GM18520 (cell line): Measurements from ENCODE around the gene SNX33.
A peak's percentile ranks its signal among the peaks of the same experiment; 100 is the strongest.
"Not testable (repeated sequence)": the region's sequence is repeated elsewhere in the genome, so short reads cannot be mapped to it uniquely, and the experiment has no call there.

Experiments used
- ATAC-seq: cut with Tn5 transposase; IDR thresholded peaks from one replicate; pipeline ENCODE4 v1.9.1; 2021; ENCODE audit not compliant: unreplicated experiment

SNX33 gene

DNA sequence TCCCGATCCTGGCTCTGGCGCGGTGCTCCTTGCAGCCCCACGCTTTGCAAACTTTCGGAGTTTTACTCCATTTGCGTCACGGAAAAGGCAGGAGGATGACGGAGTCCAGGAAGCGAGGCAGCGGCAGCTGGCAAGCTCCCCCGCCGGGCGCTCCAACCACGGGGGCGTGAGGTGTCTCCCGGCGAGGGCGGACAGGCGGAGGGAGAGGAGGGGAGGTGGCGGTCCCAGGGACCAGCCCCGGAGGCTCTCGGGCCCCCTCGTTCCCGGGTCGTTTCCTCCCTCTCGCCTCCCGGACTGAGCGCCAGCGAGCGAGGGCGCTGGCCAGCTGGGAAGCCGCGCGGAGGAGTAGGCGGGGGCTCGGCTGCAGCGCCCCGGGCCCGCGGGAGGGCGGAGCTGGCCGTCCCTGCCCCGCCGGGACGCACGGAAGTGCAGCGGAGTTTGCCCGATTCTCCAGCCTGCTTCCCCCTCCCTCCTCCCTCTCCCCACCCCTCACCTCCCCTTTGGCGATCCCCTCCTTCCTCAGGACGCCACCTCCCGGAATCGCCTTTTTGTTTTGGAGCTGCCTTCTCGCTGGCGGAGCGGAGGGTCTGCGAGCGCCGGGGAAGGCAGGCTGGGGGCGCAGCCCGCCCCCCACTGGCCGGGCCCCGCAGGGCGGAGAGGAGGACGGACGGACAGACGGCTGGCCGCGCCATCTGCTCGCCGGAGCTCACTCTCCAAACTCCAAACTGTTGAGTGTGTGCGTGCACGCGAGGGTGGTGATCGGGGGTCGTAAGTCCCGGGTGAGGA is at the start of gene SNX33:
TSS of gene SNX33 (plus strand) at position 543 of the 786 bp plus-strand sequence. CDS start 1,191 bp downstream, outside the sequence.
- ATAC-seq = no peak

DNA sequence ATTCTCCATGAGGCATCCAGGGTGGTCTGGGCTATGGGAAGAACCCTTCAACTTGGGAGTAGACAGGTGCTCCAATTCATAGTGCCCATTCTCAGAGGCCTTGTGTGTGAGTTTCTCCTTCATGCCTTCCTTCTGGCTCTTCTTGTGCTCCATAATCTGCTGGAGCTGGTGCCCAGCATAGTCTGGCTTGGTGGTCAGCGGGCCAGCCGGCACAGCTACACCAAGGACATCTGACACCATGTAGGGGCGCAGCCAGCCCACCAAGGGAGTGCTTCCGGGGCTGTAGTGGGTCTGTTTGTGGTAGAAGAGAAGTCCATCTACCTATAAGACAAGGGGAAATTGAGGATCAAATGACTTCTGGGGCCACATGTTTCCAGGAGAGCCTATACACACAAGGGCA is 49.4 kb upstream of the SNX33 start:
- no peak for ATAC-seq

DNA sequence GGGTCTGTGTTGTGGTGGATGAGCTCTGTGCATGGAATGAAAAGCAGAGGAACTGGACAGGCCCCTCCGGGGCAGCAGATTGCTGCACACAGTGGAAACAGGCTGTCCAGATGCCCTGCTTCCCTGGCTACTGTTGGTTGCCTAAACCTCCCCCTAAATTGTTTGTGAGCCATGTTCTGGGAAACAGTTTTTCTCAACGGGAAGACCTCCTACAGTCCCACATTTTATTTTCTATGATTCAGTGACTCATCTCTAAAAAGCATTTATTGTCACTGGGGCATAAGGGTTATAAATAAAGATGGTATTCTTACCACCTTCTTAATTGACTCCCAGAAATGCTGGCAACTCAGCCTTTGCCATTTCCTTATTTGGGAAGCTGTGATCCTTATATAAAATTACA is 48.3 kb upstream of the SNX33 start:
- no peak for ATAC-seq

DNA sequence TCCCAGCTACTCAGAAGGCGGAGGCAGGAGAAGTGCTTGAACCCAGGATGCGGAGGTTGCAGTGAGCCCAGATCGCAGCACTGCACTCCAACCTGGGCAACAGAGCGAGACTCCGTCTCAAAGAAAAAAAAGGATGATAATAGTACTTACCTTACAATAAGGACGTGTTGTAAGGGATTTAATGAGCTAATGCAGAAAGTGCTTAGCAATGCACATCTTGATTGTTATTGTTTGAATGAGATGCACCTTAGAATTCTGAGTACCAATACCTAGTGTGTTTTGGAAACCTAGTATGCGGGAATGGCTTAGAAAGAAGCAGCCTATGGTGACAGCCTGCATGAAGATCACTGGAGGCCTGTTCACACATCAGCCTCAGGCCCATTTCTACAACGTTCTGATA is 41.7 kb upstream of the SNX33 start:
- no peak for ATAC-seq

- ATAC-seq = no peak
Observed at GRCh38 chr15:75606711-75607699, 40.7 kb upstream of the SNX33 start.

DNA sequence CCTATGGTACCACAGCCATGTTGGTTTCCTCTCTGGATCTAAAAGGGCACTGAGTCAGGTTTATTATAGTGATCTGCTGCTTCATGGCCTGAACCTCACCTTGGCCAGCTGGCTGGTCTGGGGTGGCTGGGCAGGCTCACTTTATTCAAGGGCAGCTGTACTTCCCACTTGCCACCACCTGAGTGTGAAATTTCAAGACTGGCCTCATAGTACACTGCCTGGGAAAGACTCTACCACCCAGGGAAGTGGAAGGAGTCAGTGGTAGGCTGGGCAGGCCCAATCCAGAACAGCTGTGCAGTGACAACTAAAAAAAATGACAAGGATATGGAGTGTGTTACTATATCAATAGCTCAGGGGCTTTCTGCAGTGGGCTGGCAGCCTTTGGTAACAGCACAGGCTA is 30.9 kb upstream of the SNX33 start:
- no peak for ATAC-seq

DNA sequence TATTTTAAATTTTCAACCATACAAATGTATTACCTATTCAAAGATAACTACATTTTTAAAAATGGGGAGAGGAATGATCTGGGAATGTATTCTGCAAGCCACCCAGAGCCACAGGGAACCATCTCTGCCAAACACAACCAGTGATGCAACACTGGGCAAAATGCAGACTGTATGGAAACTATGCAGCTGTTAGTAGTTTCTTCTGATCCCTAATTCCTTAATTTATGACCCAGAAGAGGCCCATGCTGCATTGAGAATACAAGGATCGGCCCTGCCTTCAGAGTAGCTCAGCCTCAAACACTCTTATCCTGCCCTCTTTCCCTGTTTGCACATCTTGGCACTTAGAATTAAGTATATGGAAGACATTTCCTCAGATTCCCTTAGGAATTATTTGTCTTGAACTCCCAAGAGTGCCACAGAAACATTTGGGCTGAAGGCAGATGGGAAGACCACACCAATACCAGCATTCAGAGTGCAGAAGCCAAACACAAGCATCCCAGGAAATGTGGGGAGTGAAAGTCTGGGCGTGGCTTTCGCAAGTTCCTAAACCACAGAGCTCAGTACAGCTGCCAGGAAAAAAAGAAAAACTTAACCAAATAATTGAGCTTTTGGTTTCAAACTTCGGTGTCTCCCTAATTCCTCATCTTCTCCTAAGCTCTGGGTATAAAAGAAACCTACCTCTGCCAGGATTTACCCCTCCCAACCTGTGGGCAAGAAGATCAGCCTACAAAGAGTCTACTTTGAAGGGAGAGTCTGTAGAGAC is 27.5 kb upstream of the SNX33 start:
- no peak for ATAC-seq

DNA sequence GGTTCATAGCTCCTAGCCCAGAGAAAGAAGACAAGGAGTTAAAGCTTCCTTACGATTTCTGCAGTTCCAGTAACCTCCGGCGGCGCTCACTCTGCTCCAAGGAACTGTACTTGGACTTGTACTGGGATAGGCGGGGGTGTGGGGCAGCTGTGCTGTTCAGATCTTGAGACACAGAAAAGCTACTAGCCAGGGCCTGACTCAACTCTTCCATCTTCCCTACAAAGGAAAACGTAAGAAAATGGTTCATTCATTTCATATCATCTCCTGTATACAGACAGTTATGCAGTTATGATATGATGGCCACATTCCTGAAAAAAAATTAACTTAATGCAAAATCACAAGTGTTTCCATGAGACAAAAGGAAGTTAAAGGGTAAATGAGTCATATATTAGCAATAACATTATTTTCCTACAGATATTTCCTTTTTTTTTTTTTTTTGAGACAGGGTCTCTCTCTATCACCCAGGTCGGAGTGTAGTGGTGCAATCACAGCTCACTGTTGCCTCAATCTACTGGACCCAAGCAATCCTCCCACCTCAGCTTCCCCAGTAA is 26.8 kb upstream of the SNX33 start:
- no peak for ATAC-seq

- no peak for ATAC-seq
Observed at GRCh38 chr15:75622505-75622904, 25.2 kb upstream of the SNX33 start.

- peak; percentile 67 for ATAC-seq
Observed at GRCh38 chr15:75625542-75626347, 22.0 kb upstream of the SNX33 start, which contains the start of gene SNUPN. SNUPN (minus strand) TSS chr15:75625725; CDS start chr15:75621051, 4,674 bp downstream.

GRCh38 chr15:75631935-75632334 is 15.8 kb upstream of the SNX33 start:
- no peak for ATAC-seq

GRCh38 chr15:75633922-75634321 is 13.8 kb upstream of the SNX33 start:
- ATAC-seq = not testable (repeated sequence)

DNA sequence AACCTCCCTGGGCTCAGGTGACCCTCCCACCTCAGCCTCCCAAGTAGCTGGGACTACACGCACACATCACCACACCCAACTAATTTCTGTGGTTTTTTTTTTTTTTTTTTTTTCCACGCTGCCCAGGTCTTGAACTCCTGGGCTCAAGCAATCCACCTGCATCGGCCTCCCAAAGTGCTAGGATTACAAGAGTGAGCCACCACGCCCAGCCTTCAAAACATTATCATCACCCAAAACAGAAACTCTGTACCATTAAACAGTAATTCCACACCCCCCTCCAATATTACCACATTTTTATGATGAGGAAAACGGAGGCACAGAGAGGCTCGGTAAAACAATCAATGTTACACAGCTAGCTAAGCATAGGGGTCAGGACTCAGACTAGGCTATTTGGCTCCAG is 11.7 kb upstream of the SNX33 start:
- no peak for ATAC-seq

GRCh38 chr15:75637245-75638009 is 10.3 kb upstream of the SNX33 start:
- ATAC-seq = no peak

DNA sequence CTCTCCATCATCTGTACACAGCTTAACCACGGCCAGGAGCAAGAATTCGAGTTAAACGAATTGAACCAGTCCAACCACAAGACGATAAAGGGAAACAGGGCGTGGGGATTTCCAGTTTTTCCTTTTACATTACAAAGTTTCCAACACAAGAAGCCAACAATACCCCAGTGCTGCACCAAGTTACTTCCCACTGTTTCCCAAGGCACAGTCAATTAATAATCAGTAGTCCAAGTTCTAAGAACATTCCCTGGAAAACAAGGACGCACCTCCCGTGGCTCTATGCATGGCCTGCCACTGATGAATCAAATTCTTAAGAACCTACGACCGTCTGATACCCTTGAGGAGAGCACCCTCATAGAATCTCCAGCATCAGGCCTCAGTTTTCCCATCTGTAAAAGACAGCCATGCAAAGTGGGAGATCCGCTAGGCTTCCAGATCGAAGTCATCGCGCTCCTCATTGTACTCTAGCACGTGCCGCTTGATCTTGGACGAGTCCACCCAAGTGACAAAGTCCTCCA is 8.5 kb upstream of the SNX33 start:
- ATAC-seq = no peak

DNA sequence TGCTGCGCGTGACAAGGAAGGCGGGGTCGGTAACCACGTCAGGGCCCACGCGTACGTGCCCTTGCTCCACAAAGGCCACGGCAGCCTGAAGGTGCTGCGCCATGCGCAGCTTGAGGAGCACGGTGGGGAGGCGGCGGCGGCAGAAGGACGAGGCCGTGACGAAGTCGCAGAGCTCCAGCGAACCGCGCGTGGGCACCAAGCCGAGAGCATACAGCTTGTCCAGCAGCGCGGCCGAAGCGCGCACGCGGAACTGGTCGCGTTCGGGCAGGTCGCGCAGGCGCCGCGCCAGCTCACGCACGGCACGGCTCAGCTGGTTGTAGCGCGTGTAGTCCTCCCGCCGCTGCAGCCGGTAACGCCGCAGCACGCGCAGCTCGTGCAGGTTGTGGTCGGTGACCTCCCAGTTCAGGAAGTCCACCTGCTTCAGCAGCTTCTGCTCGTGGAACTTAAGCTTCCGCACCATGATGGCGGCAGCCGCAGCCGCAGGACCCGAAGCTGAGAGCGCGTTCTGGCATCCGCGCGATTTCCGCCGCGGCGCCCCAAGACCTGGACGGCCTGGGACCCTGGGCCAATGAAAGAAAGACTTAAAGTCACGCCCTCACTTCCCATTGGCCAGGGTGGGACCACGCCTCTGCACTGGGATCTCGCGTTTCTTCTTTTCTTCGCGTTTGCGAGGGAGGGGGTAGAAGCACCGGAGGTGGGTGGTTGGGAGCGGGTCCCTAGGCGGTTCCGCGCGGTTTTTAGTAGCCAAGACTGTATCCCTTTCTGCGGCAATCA is 7.8 kb upstream of the SNX33 start, which contains the start of gene IMP3:
TSS of gene IMP3 (minus strand) at position 516 of the 774 bp plus-strand sequence. CDS start at position 460, 56 bp downstream.
- peak; percentile 93 for ATAC-seq

DNA sequence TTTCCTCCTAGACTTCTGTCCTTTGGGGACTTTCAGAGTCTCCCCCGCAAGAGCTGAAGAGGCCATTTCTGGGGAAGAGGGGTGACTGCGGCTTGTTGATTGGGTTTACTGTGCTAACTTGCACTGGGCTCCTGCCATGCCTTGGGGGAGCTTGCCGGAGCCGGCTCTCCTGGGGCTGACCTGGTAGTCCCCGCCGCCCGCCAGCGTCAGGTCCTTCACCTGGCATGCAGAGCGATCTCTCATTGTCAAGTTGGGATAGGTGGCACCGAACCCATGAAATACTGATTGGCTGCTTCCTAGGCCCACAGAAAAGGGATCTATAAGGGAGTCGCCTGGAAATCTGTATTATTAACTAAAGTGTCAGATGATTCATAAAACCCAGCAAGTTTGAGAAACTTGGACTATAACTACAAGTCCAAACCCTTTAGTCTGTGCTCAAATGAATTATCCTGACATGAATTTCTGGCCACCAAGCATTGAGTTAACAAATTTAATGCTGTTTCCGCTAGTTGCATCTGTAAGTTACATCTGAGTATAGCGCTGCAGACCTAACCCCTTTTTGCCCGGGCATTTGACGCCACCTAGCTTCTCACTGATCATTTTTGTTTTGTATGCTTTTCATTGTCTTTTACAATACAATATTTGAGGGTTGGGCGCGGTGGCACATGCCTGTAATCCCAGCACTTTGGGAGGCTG is 7.1 kb upstream of the SNX33 start:
- peak; percentile 3 for ATAC-seq

- no peak for ATAC-seq
Observed at GRCh38 chr15:75641179-75641503, 6.6 kb upstream of the SNX33 start.
